IPS-18a (cell line): Measurements from ENCODE around the gene GOLGA6L7.
"Not testable (repeated sequence)": the region's sequence is repeated elsewhere in the genome, so short reads cannot be mapped to it uniquely, and the experiment has no call there.

ENCODE experiments used
- H3K27ac ChIP-seq: one replicate; pipeline ENCODE4 v1.5.1; 2013; ENCODE audit warnings: low read length
- H3K27me3 ChIP-seq: one replicate; pipeline ENCODE4 v1.6.1; 2013; ENCODE audit warnings: mild to moderate bottlenecking, low read length; ENCODE audit not compliant: control insufficient read depth, insufficient read depth
- H3K36me3 ChIP-seq: one replicate; pipeline ENCODE4 v1.6.1; 2013; ENCODE audit warnings: low read depth, low read length; ENCODE audit not compliant: control insufficient read depth
- H3K4me1 ChIP-seq: one replicate; pipeline ENCODE4 v1.6.1; 2013; ENCODE audit warnings: low read depth, low read length; ENCODE audit not compliant: control insufficient read depth
- H3K4me3 ChIP-seq: one replicate; pipeline ENCODE4 v1.5.1; 2013; ENCODE audit warnings: low read length
- H3K9ac ChIP-seq: one replicate; pipeline ENCODE4 v1.6.1; 2013; ENCODE audit warnings: mild to moderate bottlenecking, low read length, moderate library complexity
- H3K9me3 ChIP-seq: one replicate; pipeline ENCODE4 v1.6.1; 2013; ENCODE audit warnings: low read depth, low read length; ENCODE audit not compliant: control insufficient read depth

Gene GOLGA6L7

DNA sequence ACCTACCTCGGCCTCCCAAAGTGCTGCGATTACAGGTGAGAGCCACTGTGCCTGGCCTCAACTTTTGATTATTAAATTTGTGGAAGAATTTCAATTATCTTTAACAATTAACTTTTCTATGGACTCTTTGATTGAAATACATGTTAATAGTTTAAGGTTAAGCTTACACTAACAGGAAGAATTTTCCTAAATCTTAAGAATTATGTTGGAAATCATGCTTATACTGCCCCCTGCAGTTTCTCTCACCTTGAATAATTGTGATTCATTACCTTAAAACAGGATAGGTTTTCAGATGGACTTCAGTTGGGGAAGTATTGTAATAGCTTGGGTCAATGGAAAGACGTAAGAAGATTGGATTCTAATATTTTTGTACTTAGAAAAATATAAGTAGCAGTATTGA, 54.2 kb downstream of the GOLGA6L7 start:
- not testable (repeated sequence) for H3K9me3 ChIP-seq, H3K4me3 ChIP-seq, H3K27ac ChIP-seq, H3K9ac ChIP-seq, H3K36me3 ChIP-seq, H3K4me1 ChIP-seq, H3K27me3 ChIP-seq
